ENCODE results near the gene CMIP.

CMIP gene

DNA sequence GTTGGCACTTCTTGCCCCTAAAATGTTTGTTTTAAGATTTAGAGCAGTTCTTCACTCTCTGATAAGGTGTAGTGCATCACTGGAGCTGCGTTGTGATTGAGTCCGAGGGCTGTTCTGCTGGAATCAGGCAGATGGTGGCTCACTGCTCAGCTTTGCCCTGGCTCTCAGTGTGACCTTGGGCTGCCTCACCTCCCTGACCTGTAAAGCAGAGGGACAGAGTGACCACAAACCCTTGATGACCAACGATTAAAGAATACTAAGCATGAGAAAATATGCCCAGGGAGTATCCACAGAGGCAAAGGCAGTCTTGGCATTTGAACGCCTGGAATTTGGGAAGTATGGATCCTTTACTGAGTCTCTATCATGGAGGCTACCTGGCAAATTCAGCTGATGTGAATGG, 18.1 kb downstream of the CMIP start:
- DNase-seq (ENCODE audit: low read depth), result no peak

DNA sequence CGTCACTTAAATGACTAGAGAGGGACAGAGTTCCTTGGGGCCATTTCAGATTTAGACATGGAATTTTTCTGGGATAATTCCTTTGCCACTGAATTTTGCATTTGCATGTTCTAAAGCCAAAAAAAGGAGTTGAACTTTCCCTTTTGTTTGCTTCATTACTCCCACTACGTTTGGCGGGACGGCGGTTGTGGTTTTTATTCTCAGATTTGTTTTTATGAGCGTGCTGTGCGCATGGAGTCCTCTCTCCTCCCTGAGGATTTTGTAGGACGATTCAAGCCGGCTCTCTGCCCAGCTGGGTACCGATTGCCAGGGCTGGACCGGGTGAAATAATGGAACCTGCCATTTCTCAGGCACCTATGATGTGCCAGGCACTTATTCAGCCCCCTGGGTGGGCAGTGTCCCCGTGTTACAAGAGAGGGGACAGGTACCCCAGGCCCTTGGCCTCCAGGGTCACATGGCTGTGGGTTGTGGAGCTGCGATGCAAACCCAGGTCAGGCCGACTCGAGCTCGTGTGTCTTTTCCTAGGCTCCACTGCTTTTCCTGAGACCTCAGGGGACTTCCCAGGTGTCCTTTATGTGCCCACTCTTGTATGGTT, 18.8 kb downstream of the CMIP start:
- no peak for DNase-seq (ENCODE audit: low read depth)

DNA sequence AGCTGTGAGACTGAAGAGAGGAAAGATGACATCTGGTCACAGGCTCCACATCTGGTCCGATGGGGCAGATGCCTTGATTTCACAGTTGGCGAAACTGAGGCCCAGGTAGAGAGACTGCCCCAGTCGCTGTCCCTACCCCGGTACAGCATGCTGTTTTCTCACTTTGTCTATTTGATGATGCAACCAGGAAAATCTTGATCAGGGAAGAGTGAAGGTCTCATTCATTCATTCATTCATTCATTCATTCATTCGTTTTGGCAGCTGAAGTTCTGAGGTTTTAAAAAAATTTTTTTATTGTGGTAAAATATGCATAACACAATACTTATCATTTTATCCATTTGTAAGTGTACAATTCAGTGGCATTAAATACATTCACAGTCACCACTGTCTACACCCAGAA, 19.7 kb downstream of the CMIP start:
- DNase-seq (ENCODE audit: low read depth), result no peak

DNA sequence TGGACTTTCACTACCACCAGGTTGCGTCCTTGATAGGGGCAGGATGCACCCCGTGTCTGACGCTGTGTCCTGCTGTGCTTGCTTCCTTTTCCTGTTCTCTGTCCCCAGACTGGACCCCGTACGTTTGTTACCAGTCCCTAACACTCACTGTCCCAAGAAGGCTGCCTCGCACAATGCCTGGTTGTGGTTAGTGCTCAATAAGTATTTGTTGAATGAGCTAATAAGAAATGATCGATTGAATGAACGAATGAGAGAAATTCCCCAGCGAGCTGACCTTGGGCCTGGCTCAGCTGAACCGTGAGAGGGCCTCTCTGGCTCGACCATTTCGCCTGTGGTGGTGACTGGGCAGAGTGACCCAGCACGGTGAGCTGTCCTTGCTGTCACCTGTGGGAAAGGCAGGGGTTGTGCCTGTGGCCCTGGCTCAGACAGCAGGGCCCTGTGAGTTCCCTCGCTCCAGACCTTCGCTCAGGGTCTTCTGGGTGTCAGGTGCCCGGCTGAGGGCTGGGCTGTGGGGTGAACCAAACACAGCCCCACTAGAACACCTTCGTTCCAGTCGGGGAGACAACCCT, 20.9 kb downstream of the CMIP start:
- no peak for DNase-seq (ENCODE audit: low read depth)

DNA sequence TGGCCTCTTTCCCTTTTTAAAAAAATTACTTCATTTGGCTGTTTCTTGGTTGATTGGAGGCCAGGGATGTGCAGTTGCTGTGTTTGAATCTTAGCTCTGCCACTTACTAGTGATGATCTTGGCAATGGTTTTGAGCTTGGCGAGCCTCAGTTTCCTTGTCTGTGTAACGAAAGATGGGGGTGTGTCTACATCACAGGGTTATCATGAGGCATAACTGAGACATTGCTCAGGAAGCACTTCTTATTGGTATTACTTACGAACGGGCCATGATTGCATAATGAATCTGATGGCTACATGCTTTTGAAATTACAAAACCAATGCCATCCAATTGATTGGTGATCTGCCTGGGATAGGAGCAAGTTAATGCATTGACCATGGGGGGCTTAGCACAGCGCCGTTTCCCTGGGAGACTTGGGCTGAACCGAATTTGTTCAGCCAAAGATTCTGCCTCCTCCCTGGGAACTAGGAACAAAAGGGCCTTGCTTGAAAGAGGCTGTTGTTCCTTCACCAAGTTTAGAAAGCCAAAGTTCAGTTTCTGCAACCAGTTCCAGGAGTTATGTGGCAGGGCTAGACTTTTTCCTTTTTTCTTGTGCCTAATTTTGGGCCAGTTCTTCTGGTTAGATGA, 21.9 kb downstream of the CMIP start:
- peak; percentile 24 for DNase-seq (ENCODE audit: low read depth)

DNA sequence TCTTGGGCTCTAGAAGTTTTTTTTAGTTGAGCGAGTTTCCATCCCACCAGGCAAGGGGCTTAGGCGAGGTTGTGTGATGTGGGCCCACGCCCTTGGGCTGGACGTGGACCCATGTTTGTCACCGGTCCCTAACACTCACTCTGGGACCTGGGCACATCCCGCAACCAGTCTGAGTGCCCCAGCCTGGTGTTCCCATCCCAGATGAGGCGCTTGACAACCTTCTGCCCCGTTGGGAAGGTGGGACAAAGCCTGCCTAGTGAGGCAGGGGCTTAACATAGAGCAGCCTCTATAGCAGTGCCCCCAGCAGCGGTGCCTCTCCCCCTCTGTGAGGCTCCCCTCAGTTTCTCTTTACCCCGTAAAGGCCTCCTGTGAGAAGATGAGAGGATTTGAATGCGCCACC, 22.5 kb downstream of the CMIP start:
- no peak for DNase-seq (ENCODE audit: low read depth)

DNA sequence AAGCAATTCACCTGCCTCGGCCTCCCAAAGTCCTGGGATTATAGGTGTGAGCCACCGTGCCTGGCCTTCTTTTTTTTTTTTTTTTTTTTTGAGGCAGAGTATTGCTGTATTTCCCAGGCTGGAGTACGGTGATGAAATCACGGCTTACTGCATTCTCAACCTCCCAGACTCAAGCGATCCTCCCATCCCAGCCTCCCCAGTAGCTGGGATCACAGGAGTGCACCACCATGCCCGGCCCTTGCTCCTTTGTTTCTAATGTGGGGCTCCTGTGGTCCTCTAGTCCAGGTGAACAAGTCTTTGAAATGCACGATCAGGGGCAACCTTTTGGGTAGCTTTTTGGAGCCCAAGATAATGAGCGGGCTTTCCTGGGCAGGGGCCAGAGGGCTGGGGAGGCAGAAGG, 23.2 kb downstream of the CMIP start:
- DNase-seq (ENCODE audit: low read depth), result no peak

DNA sequence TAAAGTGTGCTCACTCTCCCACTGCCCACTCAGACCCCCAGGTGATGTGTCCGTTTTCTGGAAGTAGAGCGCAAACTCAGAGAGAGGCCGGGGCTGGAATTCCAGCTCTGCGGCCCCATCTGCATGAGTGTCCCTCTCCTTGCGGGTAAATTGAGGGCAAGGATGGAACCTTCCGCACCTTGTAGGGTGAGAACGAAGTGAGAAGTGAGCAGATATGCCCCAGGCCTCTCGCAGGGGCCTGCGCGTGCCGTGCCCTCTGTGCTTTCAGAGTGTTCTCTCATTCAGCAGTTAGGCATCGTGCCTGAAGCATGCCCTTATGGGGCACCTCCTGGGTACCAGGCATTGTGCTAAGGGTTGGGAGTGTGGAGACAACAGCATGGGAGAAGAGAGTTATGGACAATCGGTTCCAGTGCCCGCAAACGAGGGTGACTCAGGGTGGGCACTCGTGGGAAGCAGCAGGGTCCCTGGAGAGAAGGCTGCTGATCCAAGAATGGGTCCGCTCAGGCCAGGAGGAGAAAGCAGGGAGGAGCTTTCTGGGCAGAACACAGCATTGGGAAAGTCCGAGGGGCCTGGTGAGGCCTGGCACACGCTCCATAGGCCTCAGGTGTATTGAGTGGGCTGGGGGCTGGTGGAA, 23.8 kb downstream of the CMIP start:
- DNase-seq (ENCODE audit: low read depth), result no peak

DNA sequence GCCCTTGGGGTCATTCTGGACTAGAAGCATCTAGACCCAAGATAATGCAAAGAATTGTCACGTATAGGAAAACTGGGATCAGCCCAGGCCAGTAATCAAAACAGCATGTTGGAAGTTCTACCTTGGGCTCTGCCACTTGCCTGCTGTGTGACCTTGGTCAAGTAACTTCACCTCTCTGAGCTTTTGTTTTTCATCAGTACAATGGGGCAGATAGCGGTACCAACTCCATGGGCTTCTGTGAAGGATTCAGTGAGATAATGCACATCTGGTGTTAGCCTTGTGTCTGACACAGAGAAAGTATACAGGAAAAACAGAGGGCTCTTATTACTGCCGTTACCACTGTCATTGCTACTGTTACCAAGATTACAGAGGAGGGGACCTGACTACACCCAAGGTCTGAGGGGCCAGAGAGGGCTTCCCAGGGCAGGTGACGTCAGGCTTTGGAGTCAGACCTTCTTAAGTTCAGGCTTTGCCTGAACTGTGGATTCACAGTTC, 24.6 kb downstream of the CMIP start:
- DNase-seq (ENCODE audit: low read depth), result no peak

DNA sequence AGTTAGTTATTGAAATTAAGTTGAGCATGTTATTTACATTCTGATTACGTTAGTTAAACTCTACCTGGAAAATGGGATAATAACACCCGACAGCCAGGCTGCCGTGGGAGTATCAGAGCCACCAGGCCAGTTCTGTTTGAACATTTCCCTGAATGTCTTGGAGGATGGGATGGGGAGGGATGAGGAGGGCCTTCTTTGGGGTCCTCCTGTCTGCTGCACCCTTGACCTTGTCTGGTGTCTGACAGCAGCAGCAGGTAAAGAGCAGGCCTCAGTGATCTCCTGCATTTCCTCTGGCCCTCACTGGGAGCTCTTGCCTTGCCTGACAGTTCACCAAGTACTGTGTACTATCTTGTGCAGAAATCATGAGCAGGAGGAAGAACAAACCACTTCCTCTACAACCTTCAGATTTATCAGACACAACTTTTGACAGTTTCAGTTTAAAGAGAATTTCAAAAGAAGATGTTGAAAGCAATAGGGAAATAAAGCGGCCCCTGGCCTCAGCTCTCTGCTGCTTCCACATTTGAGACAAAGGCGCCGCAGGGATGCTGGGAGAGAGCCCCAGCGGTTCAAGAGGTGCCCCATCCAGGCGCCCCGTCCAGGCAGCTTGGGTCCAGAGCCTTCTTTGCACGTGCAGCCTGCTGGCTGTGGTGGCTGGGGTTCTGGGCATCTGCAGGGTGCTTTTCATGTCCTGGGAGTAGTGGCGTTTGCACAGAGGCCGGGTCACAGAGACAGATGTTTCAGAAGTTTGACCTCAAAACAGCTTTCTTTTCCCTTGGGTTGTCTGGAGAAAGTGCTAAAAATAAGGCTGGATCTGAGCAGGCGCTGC, 25.3 kb downstream of the CMIP start:
- no peak for DNase-seq (ENCODE audit: low read depth)

DNA sequence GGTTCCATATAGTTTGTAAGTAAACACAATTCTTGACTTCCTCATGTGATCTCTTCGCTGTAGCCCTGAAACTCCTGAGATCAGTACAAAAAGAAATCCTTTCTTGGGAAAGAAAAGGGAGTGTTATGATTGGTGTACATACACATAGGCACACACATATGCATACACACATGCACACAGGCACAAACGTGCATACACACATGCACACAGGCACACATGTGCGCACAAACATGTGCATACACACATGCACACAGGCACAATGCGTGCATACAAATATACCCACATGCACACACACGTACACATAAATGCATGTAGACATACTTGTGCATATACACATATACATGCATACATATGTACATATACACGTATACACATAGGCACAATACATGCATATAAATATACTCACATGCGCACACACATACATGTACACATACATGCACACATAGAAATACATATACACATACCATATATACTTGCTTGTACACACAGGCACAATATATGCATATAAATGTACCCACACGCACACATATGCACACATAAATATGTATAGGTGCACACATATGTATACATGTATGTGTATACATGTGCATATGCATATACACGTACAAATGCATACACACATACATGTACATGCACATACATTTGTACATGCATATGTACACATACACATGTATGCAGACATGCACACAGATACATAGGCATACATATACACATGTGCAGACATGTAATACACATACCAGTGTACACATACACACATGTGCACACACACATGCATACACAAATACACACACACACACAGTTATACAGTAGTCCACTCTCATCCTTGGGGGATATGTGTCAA, 26.4 kb downstream of the CMIP start:
- no peak for DNase-seq (ENCODE audit: low read depth)

DNA sequence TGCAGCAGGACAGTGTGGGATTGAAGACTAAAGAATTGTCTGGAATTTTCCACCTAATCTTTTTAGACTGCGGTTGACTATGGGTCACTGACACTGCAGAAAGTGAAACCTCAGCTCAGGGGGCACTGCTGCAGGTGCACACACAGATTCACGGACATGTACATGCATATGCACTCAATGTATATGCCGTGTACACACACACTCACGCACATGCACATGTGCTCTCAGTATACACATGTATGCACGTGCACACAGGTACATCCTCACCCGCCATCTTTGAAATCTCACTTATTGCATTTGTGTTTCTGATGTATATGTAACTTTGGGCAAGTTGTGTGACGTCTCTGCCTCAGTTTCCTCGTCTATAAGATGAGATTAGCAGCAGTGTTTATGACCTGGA, 27.3 kb downstream of the CMIP start:
- DNase-seq (ENCODE audit: low read depth), result no peak

DNA sequence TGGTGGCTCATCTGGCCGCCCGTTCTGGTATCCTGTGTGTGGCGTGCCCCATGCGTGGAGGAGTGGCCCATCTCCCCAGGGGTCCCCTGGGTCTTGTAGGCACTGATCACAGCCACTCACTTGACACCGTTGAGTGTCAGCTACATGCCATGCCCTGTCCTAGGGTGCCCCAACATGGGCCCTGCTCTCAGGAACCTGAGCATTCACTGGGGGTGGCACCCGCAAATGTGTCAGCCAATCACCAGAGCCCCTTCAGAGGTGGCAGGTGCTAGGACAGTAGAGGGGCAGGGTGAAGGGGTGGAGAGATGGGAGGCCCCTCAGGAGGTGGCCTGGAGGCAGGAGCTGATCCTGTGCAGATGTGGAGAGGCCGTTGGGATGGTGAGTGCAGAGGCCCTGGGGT, 27.8 kb downstream of the CMIP start:
- no peak for DNase-seq (ENCODE audit: low read depth)

DNA sequence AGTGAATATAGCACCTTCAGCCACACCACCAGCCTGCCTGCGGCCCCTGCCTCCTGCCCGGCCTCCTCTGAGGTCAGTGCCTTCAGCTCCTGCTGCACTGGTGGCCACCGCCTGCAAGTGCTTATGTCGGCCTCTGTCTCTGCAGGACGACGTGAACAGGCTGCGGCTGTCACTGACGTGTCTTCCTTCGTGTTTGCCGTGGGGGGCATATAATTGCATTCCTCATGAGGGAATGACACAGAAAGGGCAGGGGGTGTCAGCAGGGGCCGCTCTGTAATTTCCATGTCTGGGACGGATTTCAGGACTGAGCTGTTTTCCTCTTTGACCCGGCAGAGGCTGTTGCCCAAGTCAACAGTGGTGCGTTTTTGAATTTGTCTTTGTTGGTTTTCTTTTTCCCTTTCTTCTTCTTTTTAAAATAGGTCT, 28.5 kb downstream of the CMIP start:
- DNase-seq (ENCODE audit: low read depth), result no peak

DNA sequence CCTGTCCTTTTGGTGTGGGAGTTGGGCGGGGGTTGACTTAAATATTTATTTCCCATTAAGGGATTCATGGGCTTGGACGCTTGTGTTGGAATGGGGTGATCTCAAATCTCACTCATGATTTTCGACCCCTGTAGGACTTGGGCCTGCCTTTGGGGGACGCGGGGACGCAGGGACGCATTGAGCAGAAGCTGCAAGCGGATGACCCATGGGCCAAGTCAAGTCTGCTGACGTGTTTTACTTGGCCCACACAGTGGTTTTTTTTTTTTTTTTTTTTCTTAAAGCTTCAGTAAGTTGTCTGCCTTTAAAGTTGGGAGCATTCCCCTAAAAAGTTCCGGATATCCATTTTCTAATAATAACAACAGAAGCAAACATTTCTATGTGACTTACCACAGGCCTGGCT, 28.9 kb downstream of the CMIP start:
- DNase-seq (ENCODE audit: low read depth), result no peak

DNA sequence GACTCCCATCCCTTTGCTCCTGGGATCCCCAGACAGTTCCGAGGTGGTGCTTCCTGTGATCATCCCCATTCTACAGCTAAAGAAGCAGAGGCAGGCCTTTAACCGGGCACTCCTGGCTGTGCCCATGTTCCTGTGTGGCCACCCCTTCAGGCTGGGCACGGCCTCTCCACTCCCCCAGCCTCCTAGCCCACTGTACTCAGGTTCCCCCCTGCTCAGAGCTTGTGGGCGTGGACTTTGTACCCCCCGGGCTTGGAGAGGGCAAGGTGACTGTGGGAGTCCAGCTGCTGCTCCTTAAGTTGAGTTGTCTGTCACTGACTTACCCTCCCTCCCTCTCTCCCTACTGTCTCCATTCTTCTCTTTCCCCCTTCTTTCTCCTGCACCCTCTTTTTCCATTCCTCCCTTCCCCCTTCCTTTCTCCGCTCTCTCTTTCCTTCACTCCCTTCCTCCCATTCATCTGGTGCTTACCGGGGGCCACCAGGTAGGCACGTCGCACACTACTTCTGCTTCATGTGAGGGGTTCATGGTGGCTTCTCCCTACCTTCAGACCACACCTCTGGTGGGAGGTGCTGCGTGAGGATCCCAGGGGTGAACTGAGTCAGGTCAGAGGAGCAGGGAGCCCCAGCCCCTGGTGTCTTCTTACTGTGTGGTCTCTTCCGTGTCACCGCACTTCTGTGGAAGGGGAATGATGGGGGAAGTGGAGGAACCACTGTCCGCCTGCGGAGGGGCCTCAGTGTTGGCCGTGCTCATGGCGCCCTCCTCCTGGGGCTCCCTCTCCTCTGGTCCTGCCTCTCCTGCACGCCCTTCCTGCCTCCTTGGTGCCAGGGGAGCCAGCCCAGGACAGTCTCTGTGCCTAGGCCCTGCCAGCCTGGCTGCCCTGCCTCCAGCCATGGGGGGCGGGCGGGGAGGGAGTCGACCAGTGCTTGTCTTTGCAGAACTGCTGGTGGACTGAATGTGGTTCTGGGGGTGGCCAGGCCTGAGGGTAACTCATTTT, 29.7 kb downstream of the CMIP start:
- DNase-seq (ENCODE audit: low read depth), result no peak

DNA sequence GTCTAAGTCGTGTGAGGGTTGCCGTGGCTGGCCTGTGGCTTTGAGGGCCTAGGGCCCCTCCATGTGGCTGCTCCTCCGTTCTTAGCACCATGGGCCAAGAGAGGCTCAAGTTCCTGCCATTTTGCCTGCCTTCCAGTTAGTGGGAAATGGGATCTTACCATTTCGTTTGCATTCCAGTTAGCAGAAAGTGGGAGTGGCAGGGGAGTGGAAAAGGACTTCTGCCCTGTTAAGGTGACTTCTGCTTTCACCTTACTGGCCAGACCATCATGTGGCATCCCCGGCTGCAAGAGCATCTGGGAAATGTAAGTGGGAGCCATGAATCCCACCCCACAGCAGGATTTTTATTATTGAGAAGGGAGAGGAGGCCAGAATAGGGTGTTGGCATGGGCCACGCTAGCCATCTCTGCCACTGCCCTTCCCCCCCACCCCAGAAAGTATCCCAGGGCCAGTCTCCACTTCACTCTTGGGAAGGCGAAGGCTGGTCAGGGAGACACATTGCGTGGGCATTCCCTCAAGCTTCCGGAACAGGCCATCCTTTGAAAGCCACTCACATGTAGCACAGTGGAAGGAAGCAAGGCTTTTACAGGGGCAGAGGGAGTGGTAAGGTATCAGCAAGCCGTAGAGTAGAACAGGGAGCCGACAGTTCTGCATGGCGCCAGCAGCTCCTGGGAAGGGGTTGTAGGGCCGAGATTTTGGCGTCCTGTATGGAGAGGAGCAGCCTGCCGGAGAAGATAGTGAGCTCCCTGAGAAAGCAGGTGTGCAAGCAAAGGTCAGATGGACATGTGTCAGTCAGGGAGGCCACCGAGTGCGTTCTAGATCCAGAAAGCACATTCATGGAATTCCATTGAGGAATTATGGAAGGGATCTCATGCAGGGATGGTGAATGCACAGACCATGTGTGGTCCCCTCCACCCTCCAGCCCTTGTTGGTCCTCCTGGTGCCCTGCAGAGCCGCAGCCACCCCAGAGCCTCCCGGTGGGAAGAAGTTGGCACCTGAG, 33.4 kb downstream of the CMIP start:
- no peak for DNase-seq (ENCODE audit: low read depth)

DNA sequence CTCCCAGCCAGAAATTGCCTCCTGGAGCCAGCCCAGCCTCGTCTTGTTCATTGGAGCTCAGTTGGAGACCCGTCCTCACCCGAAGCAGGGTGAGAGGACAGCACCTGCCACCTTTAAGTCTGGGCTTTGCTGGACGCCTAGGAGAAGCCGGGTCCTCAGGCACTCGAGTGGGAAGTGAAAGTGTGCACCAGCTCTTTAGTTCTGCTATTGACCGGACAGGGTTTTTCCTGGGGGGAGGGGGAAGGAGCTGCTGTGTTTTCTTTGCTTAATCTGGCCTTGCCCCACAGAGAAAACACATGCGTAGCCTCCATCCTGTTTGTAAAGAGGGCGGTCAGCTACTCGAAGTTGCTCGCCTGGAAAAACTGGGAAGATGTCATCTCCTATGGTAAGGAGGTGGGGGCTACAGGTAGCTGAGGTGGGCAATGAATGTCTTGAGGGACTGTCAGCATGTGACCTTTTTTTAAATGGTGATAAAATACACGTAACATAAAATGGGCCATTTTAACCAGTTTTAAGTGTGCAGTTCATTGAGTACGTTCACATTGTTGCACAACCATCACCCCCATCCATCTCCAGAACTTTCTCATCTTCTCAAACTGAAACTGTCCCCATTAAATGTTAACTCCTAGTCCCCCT, 34.4 kb downstream of the CMIP start:
- DNase-seq (ENCODE audit: low read depth), result no peak

Measured in ELR (cell line).